HG03469 (cell line): Measurements from ENCODE around the gene PROSER3.

Experiments
- ATAC-seq: cut with Tn5 transposase; IDR thresholded peaks from one replicate; pipeline ENCODE4 v1.9.1; 2021; ENCODE audit warnings: mild to moderate bottlenecking, moderate library complexity, moderate number of reproducible peaks; ENCODE audit not compliant: unreplicated experiment

The PROSER3 gene

GRCh38 chr19:35757749-35758608 is at the start of gene PROSER3:
Gene PROSER3, plus strand, starts transcription at chr19:35758176. Its CDS starts 40 bp downstream, at chr19:35758216.
- ATAC-seq = peak; percentile 92

GRCh38 chr19:35708391-35708790 is 49.6 kb upstream of the PROSER3 start:
- ATAC-seq = no peak

GRCh38 chr19:35710784-35711723 is 46.9 kb upstream of the PROSER3 start:
- ATAC-seq = peak; percentile 24

- no peak for ATAC-seq
Measured at GRCh38 chr19:35712567-35713505, 45.1 kb upstream of the PROSER3 start.

- no peak for ATAC-seq
Measured at GRCh38 chr19:35713506-35713850, 44.5 kb upstream of the PROSER3 start.

- ATAC-seq = no peak
Measured at GRCh38 chr19:35713904-35714495, 44.0 kb upstream of the PROSER3 start.

GRCh38 chr19:35714601-35715354 is 43.2 kb upstream of the PROSER3 start:
- no peak for ATAC-seq

GRCh38 chr19:35715355-35715809 is 42.6 kb upstream of the PROSER3 start:
- no peak for ATAC-seq

GRCh38 chr19:35715981-35716800 is 41.8 kb upstream of the PROSER3 start:
- ATAC-seq = no peak

- ATAC-seq = peak; percentile 34
Measured at GRCh38 chr19:35716801-35717664, 40.9 kb upstream of the PROSER3 start.

GRCh38 chr19:35717665-35718344 is 40.2 kb upstream of the PROSER3 start, which contains the start of gene KMT2B:
Gene KMT2B, plus strand, starts transcription at chr19:35718003. Its CDS starts 16 bp downstream, at chr19:35718019.
- peak; percentile 28 for ATAC-seq

GRCh38 chr19:35718345-35719041 is 39.5 kb upstream of the PROSER3 start:
- ATAC-seq = no peak

GRCh38 chr19:35719402-35720162 is 38.4 kb upstream of the PROSER3 start:
- no peak for ATAC-seq

- ATAC-seq = no peak
Measured at GRCh38 chr19:35720163-35720524, 37.8 kb upstream of the PROSER3 start.

- no peak for ATAC-seq
Measured at GRCh38 chr19:35720648-35721047, 37.3 kb upstream of the PROSER3 start.

- ATAC-seq = no peak
Measured at GRCh38 chr19:35721374-35721773, 36.6 kb upstream of the PROSER3 start.
